ENCODE results near the gene PLEKHM1.

PLEKHM1 gene

GRCh38 chr17:45425984-45426413, 64.5 kb downstream of the PLEKHM1 start:
- TF ChIP-seq CTCF (conservative IDR thresholded peaks at IDR 0.05) (peak; percentile 26), ZFX (IDR thresholded peaks at IDR 0.05) (no peak)
- H3K27ac ChIP-seq, result peak overlapping the region; percentile 82; the same call in 1 of the 2 replicates

- H3K27ac ChIP-seq, result peak overlapping the region; percentile 82
These were observed 65.2 kb downstream of the PLEKHM1 start for GRCh38 chr17:45425125-45425983.

GRCh38 chr17:45424769-45425124, 65.8 kb downstream of the PLEKHM1 start:
- TF ChIP-seq CTCF (conservative IDR thresholded peaks at IDR 0.05) (no peak), ZFX (IDR thresholded peaks at IDR 0.05) (no peak)

More at GRCh38 chr17:45425125-45425983, 65.2 kb downstream of the PLEKHM1 start:
- TF ChIP-seq CTCF (conservative IDR thresholded peaks at IDR 0.05) (peak; percentile 71), ZFX (IDR thresholded peaks at IDR 0.05) (no peak)

GRCh38 chr17:45423975-45424335, 66.6 kb downstream of the PLEKHM1 start:
- no peak overlapping the region for H3K27ac ChIP-seq
- TF ChIP-seq CTCF (conservative IDR thresholded peaks at IDR 0.05) (no peak), ZFX (IDR thresholded peaks at IDR 0.05) (no peak)

More at GRCh38 chr17:45424769-45425124, 65.8 kb downstream of the PLEKHM1 start:
- peak overlapping the region; percentile 82 for H3K27ac ChIP-seq

- H3K27ac ChIP-seq, result no peak overlapping the region
- TF ChIP-seq CTCF (conservative IDR thresholded peaks at IDR 0.05), result no peak
- no peak for TF ChIP-seq ZFX (IDR thresholded peaks at IDR 0.05)
These were observed 67.1 kb downstream of the PLEKHM1 start for GRCh38 chr17:45423304-45423974.

GRCh38 chr17:45414990-45415881, 75.3 kb downstream of the PLEKHM1 start:
- no peak overlapping the region for H3K27ac ChIP-seq
- TF ChIP-seq ZFX (IDR thresholded peaks at IDR 0.05) (no peak), CTCF (conservative IDR thresholded peaks at IDR 0.05) (no peak)

Data from C4-2B (cell line).